ENCODE data around the gene WAPL. TPM values are rescaled to one million over a fixed set of nuclear protein-coding genes. Genes with fewer than 3 reads are reported as not detected.

WAPL gene
- total RNA-seq, 1 experiment from 2014 or later: 24.5 TPM

DNA sequence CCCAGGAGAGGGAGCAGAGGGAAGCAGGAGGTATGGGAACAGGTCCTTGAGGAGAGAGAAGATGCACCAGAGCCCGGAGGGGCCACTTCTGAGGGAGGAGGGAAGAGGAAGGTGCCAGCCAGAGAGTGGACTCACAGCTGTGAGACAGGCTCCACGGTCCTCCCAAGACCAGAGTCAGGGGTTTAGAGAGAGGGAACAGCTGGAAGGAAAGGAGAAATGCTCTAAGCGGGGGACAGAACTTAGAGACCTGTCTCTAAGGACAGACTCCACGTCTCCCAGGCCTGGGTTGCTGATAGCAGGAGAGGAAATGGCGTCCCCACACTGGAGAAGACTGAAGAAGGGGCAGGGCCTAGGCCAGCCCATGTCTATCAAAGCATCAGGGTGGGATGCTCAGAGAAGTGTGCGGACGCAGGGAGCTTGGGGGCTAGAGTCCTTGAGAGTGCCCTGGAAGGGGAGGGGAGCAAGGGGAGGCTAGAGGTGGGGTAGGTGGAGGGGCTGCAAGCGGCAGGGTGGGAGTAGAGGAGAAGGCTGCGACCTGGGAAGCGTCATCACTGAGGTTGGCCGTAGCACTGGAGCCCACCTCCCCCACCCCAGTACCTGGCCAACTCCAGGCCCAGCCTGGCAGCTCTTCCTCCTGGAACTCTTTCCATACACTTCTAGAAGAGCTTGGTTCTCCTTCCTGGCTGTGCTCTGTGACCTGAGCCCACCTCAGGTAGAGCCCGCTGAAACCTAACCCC, 129.4 kb downstream of the WAPL start:
- H3F3A ChIP-seq (ENCODE audit: low read length, unreplicated experiment): no peaks in the 10 kb centered on the region
- no peak overlapping the region for H3K4me2 ChIP-seq (ENCODE audit: low read length)
- no TSS peak for BruUV-seq (replicated peaks)
- H4K20me1 ChIP-seq (ENCODE audit: low read length): no peaks in the 10 kb centered on the region
- H3K9ac ChIP-seq (ENCODE audit: low read length): no peak overlapping the region
- H3K9me2 ChIP-seq (replicated peaks; ENCODE audit: low read length): no peaks in the 10 kb centered on the region
- H3K4me3 ChIP-seq (ENCODE audit: low read length): no peak overlapping the region
- no peak for TF ChIP-seq EZH2 (IDR thresholded peaks at IDR 0.05; ENCODE audit: low read length, unreplicated experiment)
- POLR2A ChIA-PET (ENCODE audit: unreplicated experiment): no interaction called here
- H2AFZ ChIP-seq (ENCODE audit: low read length): no peak overlapping the region
- no peak for ATAC-seq
- no peaks in the 10 kb centered on the region for H3K9me3 ChIP-seq (ENCODE audit: low read length)
- intact Hi-C loops (cut with micrococcal nuclease): no loop called here
- H3K27me3 ChIP-seq (ENCODE audit: low read length): no peaks in the 10 kb centered on the region
- H3K27ac ChIP-seq (ENCODE audit: low read length): no peak overlapping the region
- DNase-seq: no peak
- no peaks in the 10 kb centered on the region for H3K79me2 ChIP-seq (ENCODE audit: low read length)
- no peaks in the 10 kb centered on the region for H3K4me1 ChIP-seq (ENCODE audit: insufficient read depth, low read length)
- CTCF ChIA-PET: no interaction called here
- H3K36me3 ChIP-seq (ENCODE audit: low read depth, low read length): no peaks in the 10 kb centered on the region

DNA sequence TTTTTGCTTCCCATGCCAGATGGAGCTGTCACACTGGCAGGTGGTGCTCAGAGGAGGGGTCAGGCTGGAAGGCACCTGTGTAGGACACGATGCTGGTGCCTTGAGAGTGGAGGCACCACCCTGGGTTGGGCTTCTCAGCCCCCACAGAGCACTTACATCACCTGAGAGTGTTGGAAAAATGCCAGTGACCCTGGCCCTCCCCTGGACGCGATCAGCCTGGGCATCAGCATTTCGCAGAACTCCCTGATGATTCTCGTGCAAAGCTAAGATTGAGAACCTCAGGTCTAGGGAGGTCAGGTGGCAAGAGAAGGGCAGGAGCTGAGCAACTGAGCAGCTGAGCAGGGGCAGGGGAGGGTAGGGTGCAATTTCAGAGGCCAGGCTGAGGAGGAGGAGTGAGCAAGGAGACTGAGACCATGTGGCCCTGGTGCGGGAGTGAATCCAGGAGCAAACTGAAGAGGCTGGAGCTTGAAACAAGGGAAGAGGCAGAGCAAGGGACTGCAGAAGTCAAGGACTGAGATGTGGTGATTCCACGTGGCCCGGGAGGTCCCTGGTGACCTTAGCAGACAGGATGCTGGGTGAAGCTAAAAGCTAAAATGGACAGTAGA, 130.3 kb downstream of the WAPL start:
- Histone ChIP-seq H3K9ac (ENCODE audit: low read length) (no peak overlapping the region), H3K9me3 (ENCODE audit: low read length) (no peaks in the 10 kb centered on the region), H3F3A (ENCODE audit: low read length, unreplicated experiment) (no peaks in the 10 kb centered on the region), H3K4me2 (ENCODE audit: low read length) (no peak overlapping the region), H3K27ac (ENCODE audit: low read length) (no peak overlapping the region), H3K4me1 (ENCODE audit: insufficient read depth, low read length) (no peaks in the 10 kb centered on the region), H3K36me3 (ENCODE audit: low read depth, low read length) (no peaks in the 10 kb centered on the region), H2AFZ (ENCODE audit: low read length) (no peak overlapping the region), H3K79me2 (ENCODE audit: low read length) (no peaks in the 10 kb centered on the region), H3K27me3 (ENCODE audit: low read length) (no peaks in the 10 kb centered on the region), H4K20me1 (ENCODE audit: low read length) (no peaks in the 10 kb centered on the region), H3K4me3 (ENCODE audit: low read length) (no peak overlapping the region), H3K9me2 (replicated peaks; ENCODE audit: low read length) (no peaks in the 10 kb centered on the region)
- ATAC-seq: no peak
- TF ChIP-seq, protein P1, sequence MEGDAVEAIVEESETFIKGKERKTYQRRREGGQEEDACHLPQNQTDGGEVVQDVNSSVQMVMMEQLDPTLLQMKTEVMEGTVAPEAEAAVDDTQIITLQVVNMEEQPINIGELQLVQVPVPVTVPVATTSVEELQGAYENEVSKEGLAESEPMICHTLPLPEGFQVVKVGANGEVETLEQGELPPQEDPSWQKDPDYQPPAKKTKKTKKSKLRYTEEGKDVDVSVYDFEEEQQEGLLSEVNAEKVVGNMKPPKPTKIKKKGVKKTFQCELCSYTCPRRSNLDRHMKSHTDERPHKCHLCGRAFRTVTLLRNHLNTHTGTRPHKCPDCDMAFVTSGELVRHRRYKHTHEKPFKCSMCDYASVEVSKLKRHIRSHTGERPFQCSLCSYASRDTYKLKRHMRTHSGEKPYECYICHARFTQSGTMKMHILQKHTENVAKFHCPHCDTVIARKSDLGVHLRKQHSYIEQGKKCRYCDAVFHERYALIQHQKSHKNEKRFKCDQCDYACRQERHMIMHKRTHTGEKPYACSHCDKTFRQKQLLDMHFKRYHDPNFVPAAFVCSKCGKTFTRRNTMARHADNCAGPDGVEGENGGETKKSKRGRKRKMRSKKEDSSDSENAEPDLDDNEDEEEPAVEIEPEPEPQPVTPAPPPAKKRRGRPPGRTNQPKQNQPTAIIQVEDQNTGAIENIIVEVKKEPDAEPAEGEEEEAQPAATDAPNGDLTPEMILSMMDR (conservative IDR thresholded peaks at IDR 0.05; ENCODE audit: low read depth, low read length): no peak
- no peak for TF ChIP-seq EZH2 (IDR thresholded peaks at IDR 0.05; ENCODE audit: low read length, unreplicated experiment)
- no peak for TF ChIP-seq EZH2phosphoT487 (IDR thresholded peaks at IDR 0.05; ENCODE audit: borderline replicate concordance, low read length)
- no peak for DNase-seq
- CTCF ChIA-PET: interaction anchor here (0.6 kb wide), 1 partner anchor 104 kb away, joined by 4 read pairs; no protein-coding TSS in a partner anchor
- intact Hi-C loops (cut with micrococcal nuclease): no loop called here
- POLR2A ChIA-PET (ENCODE audit: unreplicated experiment): no interaction called here
- no TSS peak for BruUV-seq (replicated peaks)

DNA sequence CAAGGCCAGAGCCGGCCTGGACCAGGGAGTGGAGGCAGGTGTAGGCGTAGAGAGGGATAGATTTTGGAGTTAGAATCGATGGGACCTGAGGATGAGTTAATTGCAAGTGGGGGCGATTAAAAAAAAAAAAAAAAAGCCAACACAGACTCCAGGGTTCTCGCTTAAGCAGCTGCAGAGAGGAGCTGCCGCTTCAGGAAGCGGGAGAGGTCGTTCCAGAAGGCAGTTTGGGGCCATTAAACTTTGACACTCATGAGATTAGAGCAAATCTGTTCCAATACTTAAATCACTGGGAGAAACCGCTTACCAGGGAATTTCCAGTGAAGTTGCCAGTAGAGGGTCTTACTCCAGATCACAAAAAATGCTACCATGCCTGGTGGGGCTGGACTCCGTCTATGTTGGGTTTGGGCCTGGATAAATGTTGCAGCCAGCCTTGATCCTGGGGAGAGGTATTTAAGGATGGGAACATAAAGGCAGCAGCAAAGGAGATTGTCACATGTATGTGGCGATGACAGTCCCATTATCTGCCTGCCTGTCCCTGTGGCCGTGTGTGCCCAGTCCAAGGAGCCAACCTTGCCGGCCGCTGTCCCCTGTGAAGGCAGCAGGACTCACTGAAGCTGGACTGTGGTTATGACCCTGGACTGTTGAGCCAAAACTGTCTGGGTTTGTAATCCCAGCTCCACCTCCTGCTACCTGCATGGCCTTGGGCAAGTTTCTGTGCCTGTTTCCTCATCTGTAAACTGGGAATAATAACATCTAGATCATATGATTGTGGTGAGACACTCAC, 131.1 kb downstream of the WAPL start:
- TF ChIP-seq EZH2 (IDR thresholded peaks at IDR 0.05; ENCODE audit: low read length, unreplicated experiment) (no peak), EZH2phosphoT487 (IDR thresholded peaks at IDR 0.05; ENCODE audit: borderline replicate concordance, low read length) (no peak)
- TF ChIP-seq, protein P1 (conservative IDR thresholded peaks at IDR 0.05; ENCODE audit: low read depth, low read length): no peak
- no peak for DNase-seq
- H3K4me2 ChIP-seq (ENCODE audit: low read length): no peak overlapping the region
- no peaks in the 10 kb centered on the region for H3K9me2 ChIP-seq (replicated peaks; ENCODE audit: low read length)
- no peaks in the 10 kb centered on the region for H3K9me3 ChIP-seq (ENCODE audit: low read length)
- intact Hi-C loops (cut with micrococcal nuclease): no loop called here
- no peak overlapping the region for H3K9ac ChIP-seq (ENCODE audit: low read length)
- H3F3A ChIP-seq (ENCODE audit: low read length, unreplicated experiment): no peaks in the 10 kb centered on the region
- no peak for ATAC-seq
- POLR2A ChIA-PET (ENCODE audit: unreplicated experiment): no interaction called here
- H4K20me1 ChIP-seq (ENCODE audit: low read length): no peaks in the 10 kb centered on the region
- no peak overlapping the region for H2AFZ ChIP-seq (ENCODE audit: low read length)
- no peak overlapping the region for H3K4me3 ChIP-seq (ENCODE audit: low read length)
- no peaks in the 10 kb centered on the region for H3K27me3 ChIP-seq (ENCODE audit: low read length)
- no peak overlapping the region for H3K27ac ChIP-seq (ENCODE audit: low read length)
- no peaks in the 10 kb centered on the region for H3K4me1 ChIP-seq (ENCODE audit: insufficient read depth, low read length)
- CTCF ChIA-PET: interaction anchor here (0.6 kb wide), 1 partner anchor 105 kb away, joined by 4 read pairs; no protein-coding TSS in a partner anchor
- H3K36me3 ChIP-seq (ENCODE audit: low read depth, low read length): no peaks in the 10 kb centered on the region
- BruUV-seq (replicated peaks): no TSS peak
- no peaks in the 10 kb centered on the region for H3K79me2 ChIP-seq (ENCODE audit: low read length)

Data from PC-3 (cell line).